HEK293 (cell line): ENCODE measurements around the gene MYO7B.

Source experiments
- CTCF ChIA-PET: fragments of 350-600 bp; formaldehyde crosslinking; extraction: SDS; loops from one replicate; lab custom pipeline; 2021; ENCODE audit warnings: antibody characterized with exemption; lab: Yijun Ruan, JAX
- POLR2A ChIA-PET: fragments of 300-600 bp; formaldehyde crosslinking; extraction: SDS; loops from one replicate; lab custom pipeline; 2020; ENCODE audit warnings: antibody characterized with exemption, inconsistent platforms; lab: Yijun Ruan, JAX
- H3K27ac ChIP-seq: fragments of 200-500 bp; sonication (Bioruptor generic); 2 replicates; pipeline ENCODE4 v1.5.1; 2014; ENCODE audit warnings: low read depth, low read length, control low read depth, inconsistent platforms; ENCODE audit errors: extremely low read depth
- H3K36me3 ChIP-seq, 2 experiments: fragments of 200-500 bp in 1 of 2; sonication (Bioruptor generic) in 1 of 2; 1 replicate in 1 of 2; 2 replicates in 1 of 2; pipeline ENCODE4 v1.5.1; 2014 to 2017; ENCODE audit warnings: inconsistent platforms in 2 of 2, low read length in 2 of 2; ENCODE audit not compliant: control insufficient read depth in 2 of 2, insufficient read depth in 1 of 2
- H3K4me1 ChIP-seq: fragments of 200-500 bp; sonication (Bioruptor generic); 2 replicates; pipeline ENCODE4 v1.5.1; 2014; ENCODE audit warnings: mild to moderate bottlenecking, low read length, inconsistent platforms; ENCODE audit not compliant: control insufficient read depth, insufficient read depth
- H3K4me3 ChIP-seq: 2 replicates; pipeline ENCODE4 v1.5.1; 2011; ENCODE audit warnings: low read depth, mild to moderate bottlenecking, control low read depth, low read length, moderate library complexity
- H3K9me3 ChIP-seq: fragments of 200-500 bp; sonication (Bioruptor generic); 2 replicates; pipeline ENCODE4 v1.5.1; 2014; ENCODE audit warnings: low read depth, low read length, inconsistent platforms; ENCODE audit not compliant: control insufficient read depth, insufficient read depth
- EGR2 ChIP-seq: fragments of 450-650 bp; formaldehyde crosslinking; IDR thresholded peaks from 2 replicates; pipeline ENCODE4 v1.5.1; 2016; ENCODE audit warnings: low read depth, missing biosample characterization, missing genetic modification characterization
- PRDM10 ChIP-seq: fragments of 450-650 bp; formaldehyde crosslinking; IDR thresholded peaks from 2 replicates; pipeline ENCODE4 v1.5.1; 2016; ENCODE audit warnings: missing biosample characterization, missing genetic modification characterization
- REPIN1 ChIP-seq: fragments of 450-650 bp; formaldehyde crosslinking; IDR thresholded peaks from 2 replicates; pipeline ENCODE4 v1.5.1; 2017; ENCODE audit warnings: missing biosample characterization, missing genetic modification characterization, low read depth
- SCRT2 ChIP-seq: fragments of 450-650 bp; formaldehyde crosslinking; IDR thresholded peaks from 2 replicates; pipeline ENCODE4 v1.5.1; 2016; ENCODE audit warnings: missing biosample characterization, missing genetic modification characterization
- TSHZ1 ChIP-seq: fragments of 450-650 bp; formaldehyde crosslinking; IDR thresholded peaks from 2 replicates; pipeline ENCODE4 v1.5.1; 2016; ENCODE audit warnings: missing biosample characterization, missing genetic modification characterization, borderline replicate concordance
- ZBTB20 ChIP-seq: fragments of 450-650 bp; formaldehyde crosslinking; IDR thresholded peaks from 2 replicates; pipeline ENCODE4 v1.5.1; 2016; ENCODE audit warnings: missing biosample characterization, missing genetic modification characterization
- ZFP3 ChIP-seq: fragments of 450-650 bp; formaldehyde crosslinking; IDR thresholded peaks from 2 replicates; pipeline ENCODE4 v1.5.1; 2016; ENCODE audit warnings: low read depth, missing biosample characterization, missing genetic modification characterization
- ZNF121 ChIP-seq: fragments of 450-650 bp; formaldehyde crosslinking; IDR thresholded peaks from 2 replicates; pipeline ENCODE4 v1.5.1; 2016; ENCODE audit warnings: missing biosample characterization, missing genetic modification characterization
- ZNF132 ChIP-seq: fragments of 450-650 bp; formaldehyde crosslinking; IDR thresholded peaks from 2 replicates; pipeline ENCODE4 v1.5.1; 2017; ENCODE audit warnings: missing biosample characterization, missing genetic modification characterization, borderline replicate concordance
- ZNF214 ChIP-seq: fragments of 450-650 bp; formaldehyde crosslinking; IDR thresholded peaks from 2 replicates; pipeline ENCODE4 v1.5.1; 2017; ENCODE audit warnings: missing biosample characterization, mild to moderate bottlenecking, missing genetic modification characterization, borderline replicate concordance
- ZNF274 ChIP-seq, 2 experiments: fragments of 200-500 bp in 1 of 2; fragments of 450-650 bp in 1 of 2; sonication (Bioruptor generic) in 1 of 2; formaldehyde crosslinking in 1 of 2; IDR thresholded peaks; 2 replicates each; pipeline versions ENCODE4 v1.5.1 to v1.6.1; 2014 to 2016; ENCODE audit warnings: borderline replicate concordance in 1 of 2, inconsistent platforms in 1 of 2, low read length in 1 of 2, missing biosample characterization in 1 of 2, missing genetic modification characterization in 1 of 2
- ZNF558 ChIP-seq: fragments of 450-650 bp; formaldehyde crosslinking; IDR thresholded peaks from 2 replicates; pipeline ENCODE4 v1.5.1; 2016; ENCODE audit warnings: missing biosample characterization, missing genetic modification characterization
- ZNF571 ChIP-seq: fragments of 450-650 bp; formaldehyde crosslinking; IDR thresholded peaks from 2 replicates; pipeline ENCODE4 v1.5.0; 2017; ENCODE audit warnings: missing biosample characterization, missing genetic modification characterization
- ZNF654 ChIP-seq: fragments of 450-650 bp; formaldehyde crosslinking; IDR thresholded peaks from 2 replicates; pipeline ENCODE4 v1.5.1; 2016; ENCODE audit warnings: low read depth, missing biosample characterization, missing genetic modification characterization
- ZNF660 ChIP-seq: fragments of 450-650 bp; IDR thresholded peaks from 2 replicates; pipeline ENCODE4 v1.5.1; 2018; ENCODE audit warnings: missing biosample characterization, mild to moderate bottlenecking, missing genetic modification characterization
- ZNF701 ChIP-seq: fragments of 450-650 bp; formaldehyde crosslinking; IDR thresholded peaks from 2 replicates; pipeline ENCODE4 v1.5.1; 2016; ENCODE audit warnings: missing biosample characterization, missing genetic modification characterization
- ZNF777 ChIP-seq: fragments of 450-650 bp; formaldehyde crosslinking; IDR thresholded peaks from 2 replicates; pipeline ENCODE4 v1.5.1; 2017; ENCODE audit warnings: missing biosample characterization, missing genetic modification characterization, borderline replicate concordance
- ZSCAN16 ChIP-seq: fragments of 450-650 bp; formaldehyde crosslinking; IDR thresholded peaks from 2 replicates; pipeline ENCODE4 v1.5.1; 2016; ENCODE audit warnings: missing biosample characterization, missing genetic modification characterization
- ZXDB ChIP-seq: fragments of 450-650 bp; formaldehyde crosslinking; IDR thresholded peaks from 2 replicates; pipeline ENCODE4 v1.5.1; 2016; ENCODE audit warnings: missing biosample characterization, missing genetic modification characterization

The MYO7B gene

GRCh38 chr2:127574656-127575055, 39.2 kb downstream of the MYO7B start (continued):
- TF ChIP-seq ZNF121 (no peak), ZNF654 (tag by site-specific recombination) (no peak), SCRT2 (tag by site-specific recombination) (no peak), PRDM10 (no peak), ZNF214 (tag by site-specific recombination) (no peak), ZNF558 (tag by site-specific recombination) (no peak)

- POLR2A ChIA-PET: no interaction called here
- H3K4me3 ChIP-seq: no peak overlapping the region
- TF ChIP-seq ZNF132 (tag by site-specific recombination) (no peak), ZNF274 (IDR thresholded peaks at IDR 0.05; ENCODE audit: low read length) (no peak), ZNF274 (tag by site-specific recombination; IDR thresholded peaks at IDR 0.05; ENCODE audit: borderline replicate concordance) (no peak), ZXDB (no peak), EGR2 (tag by site-specific recombination) (no peak), ZNF777 (no peak), ZNF701 (tag by site-specific recombination) (no peak), ZFP3 (tag by site-specific recombination) (no peak), REPIN1 (no peak), TSHZ1 (tag by site-specific recombination) (no peak), ZNF660 (tag by site-specific recombination) (no peak), ZBTB20 (tag by site-specific recombination) (no peak), ZNF571 (tag by site-specific recombination) (no peak), ZSCAN16 (tag by site-specific recombination) (no peak)
- TF ChIP-seq, all 188 proteins: peak for 0
- CTCF ChIA-PET: interaction anchor here (0.6 to 1.3 kb wide), 5 partner anchors 16 to 384 kb away, joined by 3 to 5 read pairs (median 3); partner anchors contain the start of gene LIMS2
- Histone ChIP-seq H3K27ac (no peak overlapping the region), H3K9me3 (no peaks in the 10 kb centered on the region), H3K4me1 (no peaks in the 10 kb centered on the region), H3K36me3 (no peaks in the 10 kb centered on the region)
Measured at GRCh38 chr2:127575185-127575765, 39.8 kb downstream of the MYO7B start.
